Sigmoid colon (tissue), 4 donors: ENCODE measurements around the gene LILRA5.

Experiments used
- POLR2A ChIP-seq, 2 donors: fragments of 450-650 bp; IDR thresholded peaks; one replicate each; pipeline ENCODE4 v1.6.1; 2016; ENCODE audit warnings: antibody characterized with exemption in 2 of 2, mild to moderate bottlenecking in 2 of 2, moderate library complexity in 2 of 2
- POLR2AphosphoS5 ChIP-seq, 4 donors: sonication (generic); formaldehyde crosslinking; IDR thresholded peaks; one replicate each; pipeline ENCODE4 v1.6.1; 2017; ENCODE audit warnings: antibody characterized with exemption in 4 of 4
- TF ChIP-seq, protein P1 (sequence below), 4 experiments: fragments of 450-650 bp in 3 of 4; fragments of 200-600 bp in 1 of 4; IDR thresholded peaks; one replicate each; pipeline ENCODE4 v1.5.1; 2016 to 2019; ENCODE audit warnings: antibody characterized with exemption in 4 of 4, mild to moderate bottlenecking in 3 of 4, moderate library complexity in 2 of 4

DNA sequence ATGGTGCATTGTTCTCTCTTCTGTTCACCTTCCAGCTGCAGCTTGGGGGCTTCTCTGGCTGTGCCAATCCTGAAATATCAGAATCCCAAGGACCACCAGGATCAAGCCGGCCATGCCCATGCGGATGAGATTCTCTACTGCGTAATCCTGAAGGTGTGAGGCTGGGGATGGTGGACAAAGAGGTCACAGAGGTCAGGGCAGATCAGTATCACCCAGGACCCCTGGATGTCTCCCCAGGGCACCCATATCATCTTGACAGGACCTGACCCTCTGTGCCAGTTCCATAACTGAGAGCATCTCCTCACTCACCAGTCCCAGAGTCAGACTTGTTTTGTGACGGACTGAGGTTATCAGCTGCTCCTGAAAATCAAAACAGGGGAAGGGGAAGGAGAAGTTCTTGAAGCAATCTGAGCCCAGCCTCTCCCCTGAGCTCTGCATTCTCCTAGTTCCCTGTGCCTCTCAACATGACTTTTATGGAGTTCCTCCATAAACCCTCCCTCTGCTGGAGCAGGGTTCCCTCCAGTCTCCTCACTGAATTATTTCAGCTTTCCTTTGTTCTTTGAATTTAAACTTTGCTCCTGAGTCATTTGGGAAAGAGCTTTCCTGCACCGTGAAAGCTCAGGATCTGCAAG, 5.5 kb downstream of the LILRA5 start:
- TF ChIP-seq, protein P1, sequence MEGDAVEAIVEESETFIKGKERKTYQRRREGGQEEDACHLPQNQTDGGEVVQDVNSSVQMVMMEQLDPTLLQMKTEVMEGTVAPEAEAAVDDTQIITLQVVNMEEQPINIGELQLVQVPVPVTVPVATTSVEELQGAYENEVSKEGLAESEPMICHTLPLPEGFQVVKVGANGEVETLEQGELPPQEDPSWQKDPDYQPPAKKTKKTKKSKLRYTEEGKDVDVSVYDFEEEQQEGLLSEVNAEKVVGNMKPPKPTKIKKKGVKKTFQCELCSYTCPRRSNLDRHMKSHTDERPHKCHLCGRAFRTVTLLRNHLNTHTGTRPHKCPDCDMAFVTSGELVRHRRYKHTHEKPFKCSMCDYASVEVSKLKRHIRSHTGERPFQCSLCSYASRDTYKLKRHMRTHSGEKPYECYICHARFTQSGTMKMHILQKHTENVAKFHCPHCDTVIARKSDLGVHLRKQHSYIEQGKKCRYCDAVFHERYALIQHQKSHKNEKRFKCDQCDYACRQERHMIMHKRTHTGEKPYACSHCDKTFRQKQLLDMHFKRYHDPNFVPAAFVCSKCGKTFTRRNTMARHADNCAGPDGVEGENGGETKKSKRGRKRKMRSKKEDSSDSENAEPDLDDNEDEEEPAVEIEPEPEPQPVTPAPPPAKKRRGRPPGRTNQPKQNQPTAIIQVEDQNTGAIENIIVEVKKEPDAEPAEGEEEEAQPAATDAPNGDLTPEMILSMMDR (IDR thresholded peaks at IDR 0.05) = no peak
- TF ChIP-seq POLR2AphosphoS5 (IDR thresholded peaks at IDR 0.05) (no peak), POLR2A (IDR thresholded peaks at IDR 0.05) (no peak)
